NCI-H1048 (cell line): ENCODE results near the gene MTOR.

Source experiments
- DNase-seq: peaks from one replicate; lab custom pipeline; 2025; lab: John Stamatoyannopoulos, UW

The MTOR gene

DNA sequence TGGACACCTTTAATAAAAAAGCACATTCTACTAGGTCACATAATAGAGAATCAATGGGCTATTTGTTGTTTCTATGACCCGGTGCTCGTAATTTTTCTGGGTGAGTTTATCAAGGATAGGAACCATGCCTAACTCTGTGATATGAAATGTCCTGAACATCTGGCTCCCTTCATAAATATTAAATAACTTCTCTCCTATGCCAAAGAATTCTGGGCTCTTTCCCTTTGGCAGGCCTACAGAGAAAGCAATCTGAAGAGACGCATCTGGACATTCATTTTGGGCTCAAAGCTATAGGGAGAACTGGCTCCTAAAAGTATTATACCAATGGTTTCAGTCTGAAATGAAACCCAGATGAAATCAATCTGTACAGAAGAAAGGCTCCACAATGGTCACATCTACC, 112.0 kb downstream of the MTOR start:
- no peak for DNase-seq

DNA sequence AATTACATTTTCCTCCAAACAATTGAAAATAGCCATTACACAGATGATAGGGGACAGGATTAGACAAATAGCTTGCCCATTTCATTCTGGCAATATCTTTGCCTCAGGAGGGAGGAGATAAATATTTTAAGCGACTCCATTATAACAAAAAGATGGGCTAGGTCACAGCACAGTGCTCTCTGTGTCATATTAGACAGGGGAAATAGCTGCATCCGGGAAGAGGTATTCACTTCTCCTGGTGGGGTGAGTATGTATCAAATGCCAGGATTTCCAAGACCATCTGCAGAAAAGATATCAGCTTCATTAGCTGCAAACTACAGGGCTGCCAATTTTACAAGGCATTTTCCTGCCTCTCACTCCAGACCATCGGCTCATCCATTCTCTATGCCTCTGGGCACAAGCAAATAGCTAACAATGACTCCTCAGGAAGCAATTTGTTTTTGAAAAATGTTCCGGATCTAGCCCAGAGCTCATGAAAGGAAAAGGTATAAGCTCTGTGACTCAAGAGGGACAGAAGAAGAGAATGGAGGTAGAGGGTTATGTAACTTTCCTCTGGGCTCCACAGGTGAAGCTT, 115.1 kb downstream of the MTOR start:
- DNase-seq = no peak

DNA sequence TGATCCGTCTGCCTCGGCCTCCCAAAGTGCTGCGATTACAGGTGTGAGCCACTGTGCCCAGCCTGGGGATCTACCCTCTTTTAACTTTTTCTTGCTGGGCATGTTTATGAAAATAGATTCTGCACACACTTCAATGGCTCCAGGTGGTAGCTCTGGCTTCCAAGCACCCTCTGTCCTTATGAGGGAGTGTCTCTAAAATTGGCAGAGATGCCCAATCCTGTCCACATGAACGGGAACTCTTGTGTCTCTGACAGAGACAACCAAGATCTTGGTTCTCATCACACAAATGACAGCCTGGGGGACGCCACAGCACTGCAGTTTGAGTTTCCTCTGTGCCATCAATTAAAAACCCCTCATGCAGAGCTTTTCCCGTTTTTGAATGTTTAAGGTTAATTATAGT, 116.6 kb downstream of the MTOR start:
- DNase-seq = no peak

DNA sequence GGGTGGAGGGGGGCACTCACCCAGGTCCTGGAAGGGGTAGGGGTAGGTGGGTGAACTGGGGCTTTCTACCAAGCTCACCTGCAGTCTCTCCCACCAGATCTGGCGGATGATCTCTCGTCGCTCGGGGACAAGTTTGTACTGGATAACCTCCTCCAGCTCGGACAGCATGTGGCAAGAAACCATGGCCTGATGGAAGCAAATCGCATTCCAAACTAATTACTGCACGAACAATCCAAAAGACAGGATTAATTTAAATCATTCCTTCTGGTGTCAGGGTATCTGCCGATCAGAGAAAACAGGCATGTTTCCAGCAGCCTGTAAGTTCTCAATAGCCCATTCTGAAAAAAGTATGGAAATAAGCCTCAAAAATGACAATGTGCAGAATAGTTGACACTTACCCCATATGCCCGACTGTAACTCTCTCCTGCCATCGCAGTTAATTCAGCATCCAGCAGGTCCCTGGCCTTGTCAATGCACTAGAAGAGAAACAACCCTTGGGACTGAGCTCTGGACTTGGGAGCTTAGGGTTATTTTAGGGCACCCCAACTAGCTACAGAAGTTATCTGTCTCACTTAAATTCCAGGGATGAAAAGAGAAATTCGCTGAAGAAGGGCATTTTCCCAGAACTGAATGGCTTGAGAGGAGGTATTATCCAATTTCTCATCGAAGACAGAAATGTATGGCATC, 117.6 kb downstream of the MTOR start:
- DNase-seq = no peak

DNA sequence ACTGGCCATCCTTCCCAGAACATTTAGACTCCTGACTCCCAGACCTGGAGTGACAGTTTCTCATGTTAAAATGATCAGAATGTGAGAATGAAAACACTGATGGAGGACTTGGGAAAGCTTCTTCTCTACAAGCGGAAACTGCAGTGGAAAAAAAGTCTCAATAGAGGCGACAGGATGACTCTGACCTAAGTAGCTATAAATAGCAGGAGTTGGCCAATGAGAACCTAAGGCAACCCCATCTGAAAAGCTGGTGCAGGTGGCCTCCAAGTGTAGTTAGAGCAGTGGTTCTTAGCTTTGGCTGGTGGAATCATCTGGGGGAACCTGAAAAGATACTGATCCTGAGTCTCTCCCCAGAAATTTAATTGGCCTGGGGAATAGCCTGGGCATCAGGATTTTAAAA, 118.4 kb downstream of the MTOR start:
- DNase-seq = no peak

DNA sequence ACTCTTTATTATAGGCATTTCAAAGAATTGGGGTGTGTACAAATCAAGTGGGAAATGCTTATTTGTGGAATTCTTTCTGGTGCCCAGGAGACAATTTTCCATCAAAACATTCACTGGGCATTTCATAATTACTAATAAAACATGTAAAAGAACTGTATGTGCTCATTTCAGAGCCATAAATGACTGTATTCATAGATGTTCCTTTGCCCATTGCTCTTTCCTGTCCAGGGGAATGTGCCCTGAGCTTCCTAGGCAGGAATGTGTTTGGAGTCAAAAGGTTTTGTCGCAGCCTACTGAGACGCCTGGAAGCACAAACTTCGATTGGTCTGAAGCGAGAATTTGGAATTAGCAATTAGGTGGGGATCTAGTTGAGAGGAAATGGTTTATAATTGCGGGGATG, 119.0 kb downstream of the MTOR start:
- DNase-seq = no peak

DNA sequence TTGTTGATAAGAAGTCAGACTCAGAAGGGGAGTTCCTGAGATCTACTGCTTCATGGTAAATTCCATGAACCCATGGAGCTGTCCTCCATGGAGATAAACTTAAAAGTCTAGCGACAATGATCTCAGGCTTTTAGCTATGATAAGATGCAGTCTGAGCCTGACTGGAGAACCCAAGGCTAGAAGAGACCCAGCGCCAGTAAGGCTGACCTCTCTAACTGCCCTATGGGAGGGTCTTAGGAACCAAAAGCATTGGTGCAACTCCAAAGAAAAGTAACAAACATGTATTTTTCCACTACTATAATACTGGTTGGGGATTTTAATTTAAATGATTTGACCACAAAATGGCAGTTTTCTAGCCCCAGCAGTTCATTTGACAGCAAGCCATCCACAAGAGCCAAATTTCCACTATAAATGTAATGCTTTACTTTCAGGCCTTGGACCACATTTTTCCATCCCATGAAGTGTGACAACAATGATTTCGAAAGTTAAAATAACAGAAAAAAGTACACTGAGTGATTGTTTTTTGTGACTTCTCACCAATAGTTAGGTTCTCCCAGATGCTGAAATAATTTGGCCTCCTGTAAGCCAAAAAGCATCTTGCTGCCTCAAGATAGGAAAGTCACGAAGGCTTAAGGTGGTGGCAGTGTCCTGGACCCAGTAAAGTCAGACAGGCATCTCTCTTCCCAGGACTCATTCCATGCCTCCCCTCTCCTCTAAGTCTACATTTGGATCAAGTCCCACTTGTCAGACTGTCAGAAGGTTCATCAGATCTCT, 119.5 kb downstream of the MTOR start:
- no peak for DNase-seq

DNA sequence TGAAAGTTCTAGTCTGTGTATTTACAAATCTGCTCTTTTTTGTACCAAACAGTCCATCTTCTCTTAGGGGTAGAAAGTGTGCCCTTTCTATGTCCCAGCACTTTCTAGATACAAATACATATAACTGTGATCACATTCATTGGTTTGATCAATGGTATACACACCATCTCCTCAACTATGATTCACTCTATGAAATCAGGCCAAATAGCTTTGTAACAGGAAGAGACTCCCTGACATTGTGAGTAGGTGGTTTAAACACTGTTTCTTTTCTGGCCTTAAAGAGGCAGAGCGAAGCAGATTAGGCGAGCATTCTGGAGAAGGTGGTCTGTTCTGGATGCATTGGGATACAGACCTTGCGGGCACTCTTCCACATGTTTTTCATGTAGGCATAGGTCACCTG, 123.4 kb downstream of the MTOR start:
- no peak for DNase-seq

DNA sequence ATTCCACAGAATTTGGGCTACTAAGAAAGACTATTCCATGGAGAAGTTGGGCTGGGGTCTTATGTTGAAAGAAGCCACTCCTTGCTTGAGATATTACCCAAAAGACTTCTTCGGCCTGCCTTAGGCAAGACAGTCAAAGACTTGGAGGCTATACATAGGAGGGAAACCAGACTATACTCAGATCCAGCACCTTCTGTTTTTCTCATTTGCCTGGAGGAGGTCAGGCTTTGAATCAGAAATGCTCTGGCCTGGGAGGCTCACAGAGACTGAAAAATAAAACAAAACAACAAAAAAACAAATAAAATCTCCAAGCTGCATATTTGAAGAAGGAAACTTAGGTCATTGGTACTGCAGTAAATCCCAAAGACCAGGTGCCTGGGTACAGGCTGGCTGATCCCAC, 124.3 kb downstream of the MTOR start:
- DNase-seq = no peak

DNA sequence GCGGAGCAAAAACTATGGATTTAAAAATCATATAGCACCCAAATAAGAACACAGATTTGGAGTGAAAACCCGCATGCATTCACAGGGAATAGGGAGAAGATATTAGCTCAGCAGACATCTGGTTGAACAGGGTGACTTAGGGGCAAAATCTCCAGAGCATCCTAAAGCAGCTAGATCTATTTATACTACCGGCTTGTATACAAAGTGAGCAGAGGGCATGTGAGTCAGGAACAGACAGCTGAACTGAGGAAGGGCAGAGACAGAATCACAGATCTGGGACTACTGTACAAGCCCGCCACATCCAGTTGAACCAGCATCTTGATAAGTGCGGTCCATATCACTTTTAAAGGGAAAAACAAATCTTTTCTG, 127.5 kb downstream of the MTOR start:
- no peak for DNase-seq

DNA sequence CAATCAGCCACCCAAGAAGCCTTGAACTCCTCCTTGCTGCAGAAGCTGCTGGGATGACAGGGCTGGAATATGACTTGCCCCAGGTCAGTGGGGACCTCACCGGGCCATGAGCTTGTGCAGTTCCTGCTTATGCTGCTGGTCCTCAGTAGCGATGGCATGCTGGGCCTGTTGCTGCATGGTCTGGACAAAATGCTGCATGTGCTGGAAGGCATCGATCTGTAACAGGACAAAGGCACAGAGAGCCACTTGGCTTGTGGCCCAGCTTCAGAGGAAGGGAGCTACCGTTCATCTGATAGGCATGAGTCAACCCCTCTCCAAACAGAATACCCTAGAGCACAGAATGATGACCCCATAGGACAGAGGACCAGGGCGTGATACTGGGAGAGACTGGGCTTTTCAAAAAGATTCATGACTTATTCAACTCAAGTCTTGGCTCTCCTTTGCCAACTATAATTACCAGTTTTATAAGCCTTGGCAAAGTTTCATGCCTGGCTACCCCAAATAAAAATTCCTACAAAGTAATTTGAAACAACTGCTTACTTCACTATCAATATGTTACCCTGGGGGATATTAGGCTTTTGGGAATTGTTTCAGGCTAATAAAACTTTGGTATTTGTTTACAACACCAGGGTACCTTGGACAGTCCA, 128.0 kb downstream of the MTOR start:
- no peak for DNase-seq

DNA sequence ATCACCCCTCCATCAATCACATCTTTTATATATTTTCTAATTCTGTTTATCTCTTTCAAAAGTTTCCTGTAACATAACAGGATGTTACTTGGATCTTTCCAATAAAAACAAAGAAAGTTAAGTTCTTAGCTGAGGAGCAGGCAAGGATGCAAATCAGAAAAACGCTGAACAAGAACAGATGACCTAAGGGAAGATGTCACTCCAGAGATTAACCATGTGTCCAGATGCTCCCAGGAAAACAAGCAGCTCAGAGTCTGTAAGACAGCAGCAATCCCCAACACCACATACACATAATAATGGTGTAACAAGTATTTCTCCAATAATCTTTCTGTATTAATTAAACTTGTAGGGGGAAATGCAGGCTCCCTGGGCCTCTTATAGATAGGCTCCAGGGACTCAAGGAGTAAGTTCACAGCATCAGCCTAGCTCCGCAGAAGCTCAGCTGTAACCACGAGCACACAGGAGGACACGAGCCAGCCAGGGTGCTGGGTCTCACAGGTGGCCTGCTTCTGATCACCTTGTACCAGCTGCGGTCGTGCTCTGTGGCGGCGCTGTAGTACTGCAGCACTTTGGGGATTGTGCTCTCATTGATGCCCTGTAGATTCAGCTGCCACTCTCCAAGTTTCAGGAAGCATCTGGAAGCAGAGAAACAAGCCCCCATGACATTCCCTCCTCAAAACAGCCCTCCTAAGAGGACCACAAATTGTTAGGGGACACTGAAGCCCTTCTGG, 129.6 kb downstream of the MTOR start:
- no peak for DNase-seq

DNA sequence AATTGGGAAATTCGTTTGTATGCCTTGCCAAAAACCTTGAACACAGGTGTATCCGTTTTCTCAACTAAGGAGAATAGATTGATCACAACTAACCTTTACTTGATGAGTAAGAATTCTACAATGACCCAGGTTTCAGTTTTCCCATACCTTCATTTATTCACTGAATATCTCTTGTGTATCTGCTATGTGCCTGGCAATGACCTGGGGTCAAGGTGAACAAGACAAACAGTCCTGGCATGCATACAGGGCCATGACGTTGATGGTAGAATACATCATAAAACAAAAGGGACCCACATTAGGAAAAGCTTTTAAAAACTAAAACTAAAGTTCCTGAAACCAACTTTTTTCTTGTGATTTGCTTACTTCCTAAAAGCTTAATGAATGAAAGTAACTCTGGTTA, 130.5 kb downstream of the MTOR start:
- no peak for DNase-seq

DNA sequence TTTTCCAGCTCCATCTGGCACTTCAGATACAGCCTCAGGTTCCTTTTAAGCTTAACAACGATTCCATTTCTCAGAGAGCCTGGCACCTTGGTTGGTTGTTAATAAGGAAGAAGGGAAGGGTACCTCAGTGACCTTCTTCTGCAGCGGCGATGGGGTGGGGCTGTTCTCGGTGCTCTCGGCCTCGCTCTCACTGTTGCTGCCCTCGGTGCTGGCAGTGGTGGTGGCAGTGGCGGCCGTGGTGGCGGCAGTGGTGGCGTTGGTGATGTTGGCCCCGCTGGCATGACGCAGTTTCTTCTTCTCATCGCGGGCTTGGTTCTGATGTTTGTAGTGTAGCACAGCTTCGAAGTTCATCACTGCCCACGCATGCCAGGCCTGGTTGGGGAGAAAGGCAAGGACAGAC, 131.9 kb downstream of the MTOR start:
- DNase-seq = no peak

DNA sequence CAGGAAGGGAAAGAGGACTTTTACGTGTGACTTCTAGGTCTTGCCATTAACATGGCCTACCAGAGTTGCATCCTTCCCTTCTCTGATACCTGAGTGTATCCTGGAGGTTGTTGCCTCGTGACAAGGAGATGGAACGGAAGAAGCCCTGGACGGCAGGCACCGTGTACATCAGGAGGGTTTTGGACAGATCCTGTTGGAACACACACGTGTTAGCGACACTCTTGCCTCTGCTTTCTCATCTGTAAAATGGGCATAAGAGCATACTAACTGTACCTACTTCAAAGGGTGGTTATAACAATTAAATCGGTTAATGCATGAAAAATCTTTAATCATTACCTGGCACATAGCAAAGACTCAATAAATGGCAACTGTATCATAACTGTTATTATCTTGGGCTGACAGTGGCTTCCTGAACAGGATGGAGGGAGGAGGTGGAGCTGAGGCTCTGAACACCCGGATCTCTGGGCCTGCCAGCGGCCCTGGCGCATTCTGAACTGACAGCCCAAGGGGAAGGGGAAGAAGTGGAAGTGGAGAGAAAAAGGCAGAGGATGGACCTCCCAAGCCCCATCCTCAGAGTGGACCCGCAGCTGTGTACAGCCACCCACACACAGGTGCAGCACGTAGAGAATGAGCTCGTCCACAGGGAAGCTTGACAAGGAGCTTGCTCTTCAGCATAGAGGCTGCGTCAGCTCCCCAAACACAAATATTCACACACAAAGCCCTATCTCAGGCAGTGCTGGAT, 132.5 kb downstream of the MTOR start:
- no peak for DNase-seq

DNA sequence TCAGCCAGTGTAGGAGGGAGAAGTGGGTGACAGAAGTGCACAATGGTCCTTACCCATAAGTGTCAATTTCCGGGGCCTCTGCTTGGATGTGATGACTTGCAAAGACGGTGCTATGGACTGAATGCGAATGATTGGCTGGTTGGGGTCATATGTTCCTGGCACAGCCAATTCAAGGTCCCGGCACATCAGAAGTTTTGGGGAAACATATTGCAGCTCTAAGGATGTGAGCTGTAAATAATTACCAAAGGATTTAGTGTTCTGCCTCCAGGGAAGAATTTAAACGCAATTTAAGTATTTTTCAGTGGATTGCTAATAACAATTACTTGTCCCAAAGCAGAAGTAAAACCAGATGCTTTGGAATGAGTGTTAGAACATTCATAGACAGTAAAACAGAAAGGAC, 135.8 kb downstream of the MTOR start:
- DNase-seq = no peak

DNA sequence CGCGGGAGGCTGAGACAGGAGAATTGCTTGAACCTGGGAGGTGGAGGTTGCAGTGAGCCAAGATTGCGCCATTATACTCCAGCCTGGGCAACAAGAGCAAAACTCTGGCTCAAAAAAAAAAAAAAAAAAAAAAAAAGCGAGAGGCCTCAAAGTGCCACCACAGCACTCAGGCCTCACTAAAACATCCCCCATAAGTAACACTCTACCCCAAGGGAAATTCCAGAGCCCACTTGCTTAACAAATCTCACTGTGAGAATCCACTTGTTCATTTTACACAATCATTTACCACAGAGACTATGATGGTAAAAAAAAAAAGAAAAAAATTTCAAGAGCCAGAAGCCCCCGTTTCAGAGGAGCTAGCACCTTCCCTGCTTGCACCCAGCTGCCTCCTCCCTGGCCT, 136.4 kb downstream of the MTOR start:
- DNase-seq = no peak

DNA sequence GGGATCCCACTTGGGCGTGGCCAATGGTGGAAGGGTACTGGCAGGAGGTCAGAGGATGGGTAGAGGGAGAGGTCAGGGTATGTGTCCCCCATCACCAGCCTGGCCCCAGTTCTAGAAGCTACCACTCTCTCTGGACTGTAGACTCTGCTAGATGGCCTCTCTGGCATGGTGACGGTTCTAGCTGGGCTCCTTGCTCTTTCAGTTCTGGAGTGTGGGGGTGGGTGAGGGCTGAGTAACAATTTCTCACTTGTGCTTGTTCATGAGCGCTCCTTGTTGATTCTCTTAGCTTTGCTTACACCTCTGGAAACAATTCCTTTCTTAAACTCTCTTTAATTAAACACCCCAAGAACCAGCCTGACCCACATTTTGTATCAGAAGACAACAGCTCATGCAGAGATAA, 137.4 kb downstream of the MTOR start:
- DNase-seq = no peak

DNA sequence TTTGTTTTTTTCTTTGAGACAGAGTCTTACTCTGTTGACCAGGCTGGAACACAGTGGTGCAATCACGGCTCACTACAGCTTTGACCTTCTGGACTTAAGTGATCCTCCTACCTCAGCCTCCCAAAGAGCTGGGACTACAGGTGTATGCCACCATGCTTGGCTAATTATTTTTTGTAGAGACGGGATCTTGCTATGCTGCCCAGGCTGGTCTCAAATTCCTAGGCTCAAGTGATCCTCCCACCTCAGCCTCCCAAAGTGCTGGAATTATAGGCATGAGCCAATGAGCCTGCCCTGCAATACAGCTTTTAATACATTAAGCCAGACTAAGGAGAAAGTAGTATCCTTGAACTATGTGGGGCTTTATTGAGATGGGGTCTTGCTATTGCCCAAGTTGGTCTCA, 146.0 kb downstream of the MTOR start:
- DNase-seq = no peak

DNA sequence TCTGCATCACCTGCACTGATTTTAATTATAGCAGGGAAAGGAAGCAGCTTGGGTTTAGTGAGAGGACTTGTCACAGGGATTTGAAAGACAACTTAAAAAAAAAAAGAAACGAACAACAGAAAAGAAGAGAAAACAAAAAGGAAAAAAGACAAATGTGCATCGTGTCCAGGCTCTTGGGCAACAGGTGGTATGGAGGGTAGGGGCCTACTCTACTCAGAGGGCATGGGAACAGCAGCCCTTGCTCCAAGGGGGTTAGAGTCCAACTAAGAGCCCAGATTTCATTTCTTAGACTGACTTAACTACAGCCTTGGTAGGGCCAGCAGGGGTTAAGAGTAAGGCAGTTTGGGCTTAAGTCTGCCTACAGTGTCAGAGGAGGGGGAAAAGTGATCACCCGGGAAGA, 147.4 kb downstream of the MTOR start:
- DNase-seq = no peak

DNA sequence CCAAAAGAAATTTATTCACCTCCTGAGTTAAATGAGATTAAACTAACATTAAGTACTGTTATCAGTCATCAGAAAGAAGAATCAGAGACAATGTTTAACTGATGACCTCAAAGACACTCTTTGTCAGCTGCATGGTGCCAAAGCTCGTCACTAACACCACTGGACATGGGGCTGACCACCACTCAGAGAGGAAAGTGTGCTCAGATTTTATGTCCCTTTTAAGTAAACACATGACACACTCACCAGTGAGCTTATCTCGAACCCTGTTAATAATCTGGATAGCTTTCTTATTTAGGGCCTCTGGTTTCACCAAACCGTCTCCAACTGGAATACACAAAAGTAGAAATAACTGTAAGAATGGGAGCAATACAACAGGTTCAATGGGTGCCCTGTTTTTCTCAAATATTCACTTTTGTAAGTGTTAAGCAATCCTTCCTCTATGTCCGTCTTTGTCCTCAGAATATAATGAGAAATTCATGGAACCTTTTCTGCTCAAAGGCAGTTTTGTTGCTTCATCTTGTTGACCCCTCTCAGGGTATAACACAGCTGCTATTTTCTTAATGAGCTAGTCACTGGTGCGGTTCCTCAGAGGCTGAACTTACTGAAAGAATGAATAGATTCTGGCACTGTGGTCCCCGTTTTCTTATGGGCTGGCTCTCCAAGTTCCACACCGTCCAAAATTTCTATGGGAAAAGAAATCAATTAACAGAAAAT, 153.1 kb downstream of the MTOR start:
- no peak for DNase-seq
